ACHN (cell line): ENCODE results near the gene SLC12A3.

ENCODE experiments used
- DNase-seq: peaks from one replicate; pipeline ENCODE4 v3.0.0-alpha.2; 2015
- in situ Hi-C: cut with HindIII; loops from 2 replicates; pipeline ENCODE4 v1.10.0; 2017; ENCODE audit warnings: low sequenced_read_pairs, low pct_ligation_motif_present, low pct_unique_long_range_greater_than_20kb

SLC12A3 gene, protein sequence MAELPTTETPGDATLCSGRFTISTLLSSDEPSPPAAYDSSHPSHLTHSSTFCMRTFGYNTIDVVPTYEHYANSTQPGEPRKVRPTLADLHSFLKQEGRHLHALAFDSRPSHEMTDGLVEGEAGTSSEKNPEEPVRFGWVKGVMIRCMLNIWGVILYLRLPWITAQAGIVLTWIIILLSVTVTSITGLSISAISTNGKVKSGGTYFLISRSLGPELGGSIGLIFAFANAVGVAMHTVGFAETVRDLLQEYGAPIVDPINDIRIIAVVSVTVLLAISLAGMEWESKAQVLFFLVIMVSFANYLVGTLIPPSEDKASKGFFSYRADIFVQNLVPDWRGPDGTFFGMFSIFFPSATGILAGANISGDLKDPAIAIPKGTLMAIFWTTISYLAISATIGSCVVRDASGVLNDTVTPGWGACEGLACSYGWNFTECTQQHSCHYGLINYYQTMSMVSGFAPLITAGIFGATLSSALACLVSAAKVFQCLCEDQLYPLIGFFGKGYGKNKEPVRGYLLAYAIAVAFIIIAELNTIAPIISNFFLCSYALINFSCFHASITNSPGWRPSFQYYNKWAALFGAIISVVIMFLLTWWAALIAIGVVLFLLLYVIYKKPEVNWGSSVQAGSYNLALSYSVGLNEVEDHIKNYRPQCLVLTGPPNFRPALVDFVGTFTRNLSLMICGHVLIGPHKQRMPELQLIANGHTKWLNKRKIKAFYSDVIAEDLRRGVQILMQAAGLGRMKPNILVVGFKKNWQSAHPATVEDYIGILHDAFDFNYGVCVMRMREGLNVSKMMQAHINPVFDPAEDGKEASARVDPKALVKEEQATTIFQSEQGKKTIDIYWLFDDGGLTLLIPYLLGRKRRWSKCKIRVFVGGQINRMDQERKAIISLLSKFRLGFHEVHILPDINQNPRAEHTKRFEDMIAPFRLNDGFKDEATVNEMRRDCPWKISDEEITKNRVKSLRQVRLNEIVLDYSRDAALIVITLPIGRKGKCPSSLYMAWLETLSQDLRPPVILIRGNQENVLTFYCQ

DNA sequence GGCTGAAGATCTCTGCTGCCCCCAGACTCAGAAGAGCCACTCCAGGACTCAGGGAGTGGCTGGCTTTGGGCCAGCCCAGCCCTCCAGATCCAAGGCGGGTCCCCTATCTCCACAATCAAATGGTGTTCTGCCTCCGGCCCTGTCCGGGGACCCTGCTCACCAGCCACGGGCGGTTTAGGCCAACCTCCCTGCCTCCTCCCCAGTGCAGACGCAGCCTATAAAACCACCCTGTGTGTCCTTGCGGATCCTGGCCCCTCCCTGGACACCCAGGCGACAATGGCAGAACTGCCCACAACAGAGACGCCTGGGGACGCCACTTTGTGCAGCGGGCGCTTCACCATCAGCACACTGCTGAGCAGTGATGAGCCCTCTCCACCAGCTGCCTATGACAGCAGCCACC, at the start of gene SLC12A3:
Gene SLC12A3 (plus strand): TSS at position 248 of the 400 bp plus-strand sequence. CDS start 29 bp downstream, at position 277.
- in situ Hi-C loops: no loop called here
- no peak for DNase-seq

DNA sequence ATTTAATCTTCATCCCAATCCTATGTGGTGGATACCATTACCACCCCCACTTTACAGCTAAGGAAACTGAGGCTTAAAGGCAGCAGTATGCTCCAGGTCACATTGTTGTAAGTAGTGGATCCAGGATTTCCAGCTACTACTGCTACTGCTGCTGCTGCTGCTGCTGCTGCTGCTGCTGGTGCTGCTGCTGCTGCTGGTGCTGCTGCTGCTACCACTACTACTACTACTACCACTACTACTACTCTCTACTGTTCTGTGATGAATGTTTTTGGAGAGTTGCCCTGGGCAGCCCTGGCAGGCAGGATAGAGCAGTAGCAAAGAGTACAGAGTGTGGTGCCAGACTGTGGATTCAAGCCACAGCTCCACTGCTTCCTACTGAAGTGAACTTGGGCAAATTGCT, 49.3 kb upstream of the SLC12A3 start:
- no peak for DNase-seq
- in situ Hi-C loops: no loop called here

GRCh38 chr16:56817056-56817455, 48.0 kb upstream of the SLC12A3 start:
- in situ Hi-C loops: no loop called here
- DNase-seq: no peak

DNA sequence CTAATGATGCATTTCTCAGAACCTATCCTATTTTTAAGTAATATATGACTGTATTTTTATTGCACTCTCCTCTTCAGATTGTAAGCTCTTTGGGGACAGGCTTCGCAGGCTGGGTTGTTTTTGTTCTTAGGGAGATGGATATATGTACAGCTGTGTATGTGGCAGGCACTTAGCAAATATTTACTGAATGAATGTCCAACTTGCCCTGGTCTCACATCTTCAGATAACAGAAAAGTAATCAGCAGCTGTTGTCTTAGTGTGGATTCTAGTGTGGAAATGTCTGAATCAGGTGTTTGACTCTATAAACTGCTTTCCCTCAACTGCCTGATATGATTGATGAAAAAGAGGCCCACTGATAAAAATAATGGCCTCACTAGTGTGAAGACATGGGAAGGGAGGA, 47.1 kb upstream of the SLC12A3 start:
- in situ Hi-C loops: no loop called here
- DNase-seq: no peak

GRCh38 chr16:56823081-56823733, 41.8 kb upstream of the SLC12A3 start:
- no peak for DNase-seq
- in situ Hi-C loops: no loop called here

- in situ Hi-C loops: no loop called here
- peak; percentile 44 for DNase-seq
These were observed 40.7 kb upstream of the SLC12A3 start for GRCh38 chr16:56824331-56824730.

DNA sequence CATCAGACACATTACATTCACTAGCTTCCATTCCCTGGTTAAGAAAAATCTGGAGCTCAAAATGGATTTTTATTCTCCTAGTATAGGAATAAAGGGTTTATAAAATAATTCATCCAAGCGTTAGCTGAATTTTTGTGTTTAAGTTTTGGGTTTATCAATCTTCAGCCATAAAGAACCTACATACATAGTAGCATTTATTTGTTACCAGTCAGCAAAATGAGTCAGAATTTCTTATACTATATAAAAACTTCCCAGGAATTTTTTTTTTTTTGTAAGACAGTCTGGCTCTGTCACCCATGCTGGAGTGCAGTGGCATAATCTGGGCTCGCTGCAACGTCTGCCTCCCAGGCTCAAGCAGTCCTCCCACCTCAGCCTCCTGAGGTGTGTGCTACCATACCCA, 40.2 kb upstream of the SLC12A3 start:
- no peak for DNase-seq
- in situ Hi-C loops: no loop called here

- no peak for DNase-seq
- in situ Hi-C loops: no loop called here
These were observed 39.2 kb upstream of the SLC12A3 start for GRCh38 chr16:56825826-56826225.

DNA sequence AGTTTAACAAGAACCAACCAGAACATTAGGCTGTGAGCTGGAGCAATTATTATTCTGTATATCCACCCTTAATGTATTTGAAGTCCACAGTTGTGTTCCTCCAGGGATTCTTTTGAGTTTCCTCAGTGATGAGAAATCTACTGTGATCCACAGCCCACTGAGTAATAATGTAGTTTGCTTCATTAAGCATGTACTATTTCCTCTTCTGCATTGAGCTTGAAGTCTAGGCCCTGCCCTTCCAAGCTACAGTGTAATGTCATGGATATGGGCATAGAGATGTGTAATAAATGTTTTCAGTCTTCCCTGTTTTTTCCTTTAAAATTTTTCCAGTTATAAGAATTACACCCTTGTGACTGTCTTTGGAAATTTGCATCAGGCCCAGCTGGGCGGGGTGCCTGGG, 36.4 kb upstream of the SLC12A3 start:
- no peak for DNase-seq
- in situ Hi-C loops: no loop called here

DNA sequence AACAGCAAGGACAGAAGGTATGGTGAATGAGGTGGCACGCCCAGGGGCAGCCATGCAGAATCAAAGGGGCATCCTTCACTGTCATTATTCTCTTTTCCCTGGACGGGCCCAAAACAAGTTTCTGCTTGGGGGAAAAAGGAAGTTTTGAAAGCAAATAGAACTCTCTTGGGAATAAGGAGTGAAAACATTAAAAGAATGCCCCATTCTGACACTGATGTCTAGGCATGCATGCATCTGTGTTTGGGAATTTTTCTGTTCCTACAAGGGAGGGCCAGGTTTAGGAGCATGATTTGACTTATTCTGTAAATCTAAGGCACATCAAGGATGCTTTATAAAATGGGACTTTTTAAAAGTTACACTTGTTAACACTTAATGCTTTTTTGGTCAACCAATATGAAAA, 34.3 kb upstream of the SLC12A3 start:
- in situ Hi-C loops: no loop called here
- no peak for DNase-seq

DNA sequence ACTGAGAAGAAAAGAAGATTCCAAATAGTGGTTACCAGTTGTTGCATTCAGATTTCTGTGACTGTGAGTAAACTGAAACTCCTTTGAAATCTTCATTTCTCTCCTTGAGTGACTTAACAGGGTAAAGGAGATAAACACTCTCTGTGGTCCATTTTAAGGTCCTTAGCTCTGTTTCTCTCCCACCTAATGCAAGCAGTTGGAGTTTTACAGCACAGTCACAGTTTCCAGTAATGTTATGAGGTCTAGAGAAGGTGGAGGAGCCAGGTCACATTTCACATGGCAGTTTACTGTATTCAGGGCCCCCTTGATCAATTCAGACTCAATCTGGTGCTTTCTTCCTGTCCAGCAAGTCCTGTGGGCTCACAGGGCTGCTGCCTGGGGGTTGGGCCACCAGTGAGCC, 32.2 kb upstream of the SLC12A3 start:
- no peak for DNase-seq
- in situ Hi-C loops: no loop called here

DNA sequence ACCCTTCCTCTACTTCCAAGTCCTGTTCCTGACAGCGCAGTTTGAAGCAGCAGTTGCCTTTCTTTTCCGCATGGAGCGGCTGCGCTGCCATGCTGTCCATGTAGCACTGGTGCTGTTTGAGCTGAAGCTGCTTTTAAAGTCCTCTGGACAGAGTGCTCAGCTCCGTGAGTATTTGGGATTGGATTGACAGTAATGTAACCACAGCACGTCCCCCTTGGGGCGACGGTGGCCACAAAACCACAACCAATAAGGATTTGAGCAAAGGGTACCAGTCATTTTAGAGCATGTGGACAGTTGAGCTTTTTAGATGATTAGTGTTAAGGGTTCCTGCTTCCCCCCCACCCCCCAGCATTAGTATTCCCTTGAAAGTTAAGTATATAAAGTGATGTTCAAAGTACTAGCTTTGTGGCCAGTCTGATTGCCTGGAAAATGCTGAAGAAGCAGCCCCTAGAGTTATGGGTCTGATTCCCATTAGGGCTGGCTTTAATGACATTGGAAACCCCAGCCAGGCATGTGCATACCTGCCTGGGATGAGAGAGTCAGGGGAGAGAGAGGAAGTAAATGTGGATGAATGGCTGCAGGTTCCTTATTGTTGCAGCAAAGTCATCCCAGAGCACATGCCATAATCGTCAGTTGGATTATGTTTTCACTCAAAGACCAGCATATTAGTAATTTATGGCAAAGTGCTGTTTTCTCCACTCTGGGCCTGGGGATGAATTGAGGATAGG, 31.6 kb upstream of the SLC12A3 start:
- DNase-seq: no peak
- in situ Hi-C loops: no loop called here

GRCh38 chr16:56835320-56835719, 29.7 kb upstream of the SLC12A3 start:
- DNase-seq: no peak
- in situ Hi-C loops: no loop called here

DNA sequence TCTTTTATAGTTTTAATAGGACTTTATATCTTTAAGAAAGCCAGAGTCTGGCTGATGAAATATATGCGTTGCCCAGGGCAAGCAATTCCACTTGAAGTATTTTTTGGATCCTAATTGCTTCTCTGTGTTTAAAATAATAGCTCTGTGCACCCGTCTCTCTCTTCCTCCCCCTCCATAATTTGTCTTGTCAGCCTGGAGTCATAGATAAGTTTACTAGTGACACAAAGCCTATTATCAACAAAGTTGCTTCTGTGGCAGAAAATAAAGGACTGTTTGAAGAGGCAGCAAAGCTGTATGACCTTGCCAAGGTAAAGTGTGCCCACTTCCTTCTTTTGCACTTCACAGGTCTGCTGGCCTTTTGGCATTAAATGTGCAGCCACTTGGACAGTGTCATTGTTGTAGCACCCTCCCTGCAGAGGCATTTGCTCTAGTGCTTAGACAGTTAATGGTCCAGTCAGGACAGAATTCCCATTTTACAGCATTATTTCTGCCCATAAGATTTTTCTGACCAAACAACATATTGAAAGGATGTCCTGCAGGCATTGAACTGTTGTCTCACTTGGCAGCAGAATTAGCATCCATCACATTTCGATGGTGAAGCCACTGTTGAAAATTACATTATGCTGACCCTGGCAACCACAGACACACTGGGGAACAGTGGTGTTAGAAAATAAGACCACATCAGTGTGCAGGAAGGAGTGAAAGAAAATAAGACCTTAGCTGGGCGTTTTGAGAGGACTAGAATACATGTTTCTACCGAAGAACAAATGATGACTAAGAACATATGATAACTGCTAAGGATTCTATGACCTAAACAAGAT, 28.4 kb upstream of the SLC12A3 start:
- in situ Hi-C loops: no loop called here
- no peak for DNase-seq

GRCh38 chr16:56838622-56839337, 26.2 kb upstream of the SLC12A3 start:
- no peak for DNase-seq
- in situ Hi-C loops: no loop called here

GRCh38 chr16:56841233-56841632, 23.8 kb upstream of the SLC12A3 start:
- DNase-seq: no peak
- in situ Hi-C loops: no loop called here

GRCh38 chr16:56841659-56842058, 23.3 kb upstream of the SLC12A3 start:
- no peak for DNase-seq
- in situ Hi-C loops: no loop called here
